Kidney capillary endothelial cell (primary cell): ENCODE data around the gene ZNF366.
A peak's percentile ranks its signal among the peaks of the same experiment; 100 is the strongest.

Source experiments
- DNase-seq: peaks from one replicate; pipeline ENCODE4 v3.0.0-alpha.2; 2018; ENCODE audit warnings: low spot score

The ZNF366 gene

GRCh38 chr5:72488756-72489155 lies 18.5 kb downstream of the ZNF366 start:
- peak; percentile 38 for DNase-seq

- no peak for DNase-seq
Measured at GRCh38 chr5:72487177-72487576, 20.0 kb downstream of the ZNF366 start.

GRCh38 chr5:72486371-72486770 lies 20.8 kb downstream of the ZNF366 start:
- DNase-seq = peak; percentile 20

- no peak for DNase-seq
Measured at GRCh38 chr5:72485430-72485974, 21.7 kb downstream of the ZNF366 start.

GRCh38 chr5:72482046-72482445 lies 25.2 kb downstream of the ZNF366 start:
- DNase-seq = no peak

GRCh38 chr5:72480841-72481240 lies 26.4 kb downstream of the ZNF366 start:
- no peak for DNase-seq

GRCh38 chr5:72479921-72480320 lies 27.3 kb downstream of the ZNF366 start:
- no peak for DNase-seq

GRCh38 chr5:72478684-72479083 lies 28.5 kb downstream of the ZNF366 start:
- DNase-seq = no peak

GRCh38 chr5:72478276-72478675 lies 28.9 kb downstream of the ZNF366 start:
- DNase-seq = no peak

GRCh38 chr5:72477644-72478043 lies 29.6 kb downstream of the ZNF366 start:
- no peak for DNase-seq

- DNase-seq = no peak
Measured at GRCh38 chr5:72477176-72477575, 30.0 kb downstream of the ZNF366 start.

- DNase-seq = no peak
Measured at GRCh38 chr5:72476721-72477120, 30.5 kb downstream of the ZNF366 start.

GRCh38 chr5:72476275-72476674 lies 30.9 kb downstream of the ZNF366 start:
- no peak for DNase-seq

GRCh38 chr5:72474516-72474915 lies 32.7 kb downstream of the ZNF366 start:
- no peak for DNase-seq

- DNase-seq = no peak
Measured at GRCh38 chr5:72474046-72474500, 33.1 kb downstream of the ZNF366 start.

- DNase-seq = no peak
Measured at GRCh38 chr5:72472666-72473422, 34.4 kb downstream of the ZNF366 start.

GRCh38 chr5:72472031-72472430 lies 35.2 kb downstream of the ZNF366 start:
- no peak for DNase-seq

- no peak for DNase-seq
Measured at GRCh38 chr5:72470826-72471225, 36.4 kb downstream of the ZNF366 start.

GRCh38 chr5:72468606-72469005 lies 38.6 kb downstream of the ZNF366 start:
- no peak for DNase-seq

- DNase-seq = no peak
Measured at GRCh38 chr5:72468024-72468423, 39.2 kb downstream of the ZNF366 start.

- no peak for DNase-seq
Measured at GRCh38 chr5:72467461-72467860, 39.7 kb downstream of the ZNF366 start.

GRCh38 chr5:72465601-72466563 lies 41.3 kb downstream of the ZNF366 start:
- DNase-seq = no peak

GRCh38 chr5:72465066-72465465 lies 42.1 kb downstream of the ZNF366 start:
- no peak for DNase-seq
